ENCODE data around the gene NFATC3. TPM values are rescaled to one million over a fixed set of nuclear protein-coding genes. Genes with fewer than 3 reads are reported as not detected.
A peak's percentile ranks its signal among the peaks of the same experiment; 100 is the strongest.

Gene NFATC3
- total and polyA plus RNA-seq, 12 donors, result 6.3 to 32.9 (median 23.4) TPM

- Histone ChIP-seq H3K27me3 (no peaks in the 10 kb centered on the region), H3K27ac (peak overlapping the region in 1 of 10 donors; percentile 43), H3K36me3 (peaks cover 0 to 50% (median 0%) of the 10 kb centered on the region in 9 donors), H3K4me1 (peaks cover 3 to 33% (median 23%) of the 10 kb centered on the region in 9 donors), H3K9me3 (no peaks in the 10 kb centered on the region), H3K4me3 (no peak overlapping the region)
- intact Hi-C loops (cut with DNase I), result loop anchor here (2.0 to 10.0 kb wide), 11 partner anchors 135 to 415 kb away; partner anchors contain the start of genes DPEP2 (in 2 of the 10) and NFATC3 (in 2 of the 10)
- 64 to 69% methylated on average over 4 of the region's 4 CpGs for WGBS, 2 donors
- ATAC-seq (peak; percentile 11 to 57 (median 38)), DNase-seq (no peak)
- TF ChIP-seq CTCF (IDR thresholded peaks at IDR 0.05), result peak; percentile 85 to 94 (median 91)
These were observed 144.4 kb downstream of the NFATC3 start for GRCh38 chr16:68229431-68230175.

- no peak overlapping the region for H3K27ac ChIP-seq
- H3K27me3 ChIP-seq, result no peaks in the 10 kb centered on the region
- DNase-seq (no peak), ATAC-seq (no peak)
- peaks cover 0 to 44% (median 0%) of the 10 kb centered on the region in 9 donors for H3K36me3 ChIP-seq
- 91 to 95% methylated on average over 9 of the region's 9 CpGs for WGBS, 2 donors
- no peak overlapping the region for H3K4me3 ChIP-seq
- no peaks in the 10 kb centered on the region for H3K9me3 ChIP-seq
- intact Hi-C loops (cut with DNase I), result loop anchor here in 5 of 10 donors (5.0 to 10.0 kb wide), 4 partner anchors 145 to 413 kb away; partner anchors contain the start of genes DPEP2 (in 2 of the 5) and NFATC3 (in 1 of the 5)
- H3K4me1 ChIP-seq, result peaks cover 3 to 33% (median 23%) of the 10 kb centered on the region in 9 donors
- TF ChIP-seq CTCF (IDR thresholded peaks at IDR 0.05), result no peak
These were observed 145.0 kb downstream of the NFATC3 start for GRCh38 chr16:68230176-68230571.

- ATAC-seq, result no peak
- intact Hi-C loops (cut with DNase I), result loop anchor here in 5 of 10 donors (5.0 to 10.0 kb wide), 4 partner anchors 146 to 414 kb away; partner anchors contain the start of genes DPEP2 (in 2 of the 5) and NFATC3 (in 1 of the 5)
- WGBS, 2 donors, result 92 to 94% methylated on average over 12 of the region's 12 CpGs
These were observed 145.8 kb downstream of the NFATC3 start for GRCh38 chr16:68230956-68231355.

More at GRCh38 chr16:68230956-68231355, 145.8 kb downstream of the NFATC3 start:
- Histone ChIP-seq H3K36me3 (peaks cover 0 to 42% (median 0%) of the 10 kb centered on the region in 9 donors), H3K9me3 (no peaks in the 10 kb centered on the region), H3K4me3 (no peak overlapping the region), H3K27me3 (peaks cover 0 to 6% (median 0%) of the 10 kb centered on the region in 7 donors), H3K27ac (no peak overlapping the region), H3K4me1 (peaks cover 3 to 37% (median 28%) of the 10 kb centered on the region in 9 donors)
- TF ChIP-seq CTCF (IDR thresholded peaks at IDR 0.05), result no peak
- DNase-seq, result no peak

All from heart right ventricle (tissue), 16 donors.